PC-9 (cell line): ENCODE results near the gene MNT. TPM values are rescaled to one million over a fixed set of nuclear protein-coding genes. Genes with fewer than 3 reads are reported as not detected.

Experiments
- BruUV-seq: library from RNA; stranded (reverse); fragments of 400-500 nt; replicated peaks from 2 replicates; lab custom pipeline; 2021; lab: Mats Ljungman, UMichigan
- CTCF ChIA-PET: fragments of 300-600 bp; sonication (Branson Sonifier 250); formaldehyde crosslinking; loops from one replicate; lab custom pipeline; 2022; ENCODE audit warnings: antibody characterized with exemption; lab: Charles Lee
- POLR2A ChIA-PET: fragments of 300-600 bp; sonication (Branson Sonifier 250); formaldehyde crosslinking; loops from one replicate; lab custom pipeline; 2022; ENCODE audit warnings: antibody characterized with exemption; ENCODE audit not compliant: unreplicated experiment; lab: Charles Lee
- DNase-seq, 2 experiments: peaks; one replicate each; pipeline versions ENCODE4 v3.0.0 to v3.0.0-alpha.2; 2015 to 2022; ENCODE audit warnings: mixed read lengths in 1 of 2
- H2AFZ ChIP-seq: fragments of 200-600 bp; sonication (generic); 2 replicates; pipeline ENCODE4 v1.8.1; 2017; ENCODE audit warnings: antibody characterized with exemption
- H3F3A ChIP-seq: fragments of 200-600 bp; sonication (generic); 2 replicates; pipeline ENCODE4 v1.8.1; 2017; ENCODE audit warnings: antibody characterized with exemption, mild to moderate bottlenecking, low read depth; ENCODE audit not compliant: insufficient read depth
- H3K27ac ChIP-seq: fragments of 200-600 bp; sonication (generic); 2 replicates; pipeline ENCODE4 v1.6.1; 2016; ENCODE audit warnings: mixed run types
- H3K27me3 ChIP-seq: fragments of 200-600 bp; sonication (generic); 2 replicates; pipeline ENCODE4 v1.6.1; 2016; ENCODE audit warnings: low read depth, mixed run types; ENCODE audit not compliant: insufficient read depth
- H3K36me3 ChIP-seq: fragments of 200-600 bp; sonication (generic); 2 replicates; pipeline ENCODE4 v1.6.1; 2016; ENCODE audit warnings: low read depth, mixed run types
- H3K4me1 ChIP-seq: fragments of 200-600 bp; sonication (generic); replicated peaks from 2 replicates; pipeline ENCODE4 v1.6.1; 2016; ENCODE audit warnings: mixed run types; ENCODE audit not compliant: insufficient read depth
- H3K4me2 ChIP-seq: fragments of 200-600 bp; sonication (generic); 2 replicates; pipeline ENCODE4 v1.6.1; 2017; ENCODE audit warnings: mixed run types
- H3K4me3 ChIP-seq: fragments of 200-600 bp; sonication (generic); 2 replicates; pipeline ENCODE4 v1.6.1; 2016; ENCODE audit warnings: mixed run types
- H3K79me2 ChIP-seq: fragments of 200-600 bp; sonication (generic); 2 replicates; pipeline ENCODE4 v1.6.1; 2017; ENCODE audit warnings: low read depth, mixed run types
- H3K9me2 ChIP-seq: fragments of 200-600 bp; sonication (generic); 2 replicates; pipeline ENCODE4 v1.8.1; 2017; ENCODE audit warnings: mild to moderate bottlenecking; ENCODE audit not compliant: insufficient read depth
- H3K9me3 ChIP-seq: fragments of 200-600 bp; sonication (generic); 2 replicates; pipeline ENCODE4 v1.8.1; 2016; ENCODE audit warnings: low read depth; ENCODE audit not compliant: insufficient read depth
- H4K20me1 ChIP-seq: fragments of 200-600 bp; sonication (generic); 2 replicates; pipeline ENCODE4 v1.8.1; 2017; ENCODE audit not compliant: insufficient read depth
- CTCF ChIP-seq: fragments of 200-600 bp; sonication (generic); conservative IDR thresholded peaks from 2 replicates; pipeline ENCODE4 v1.6.1; 2017; ENCODE audit warnings: mixed run types, antibody characterized with exemption, mild to moderate bottlenecking, moderate library complexity
- EZH2 ChIP-seq: fragments of 200-600 bp; sonication (generic); IDR thresholded peaks from 2 replicates; pipeline ENCODE4 v1.8.0; 2017; ENCODE audit warnings: antibody characterized with exemption, low read depth
- intact Hi-C: fragments of 100-400 bp; cut with micrococcal nuclease; formaldehyde crosslinking; loops from one replicate; pipeline ENCODE4 v1.10.0; 2022; ENCODE audit not compliant: unreplicated experiment
- total RNA-seq: library from RNA; stranded (reverse); gene quantifications from 2 replicates; pipeline ENCODE4 v1.2.3, GENCODE V29; 2021

Gene MNT
- total RNA-seq, 1 experiment from 2014 or later, result 60.7 TPM

- peak overlapping the region; percentile 96 for H3K27ac ChIP-seq
- no peaks in the 10 kb centered on the region for H3K27me3 ChIP-seq
- no peaks in the 10 kb centered on the region for H3K9me3 ChIP-seq
- H3K79me2 ChIP-seq, result peaks cover 47% of the 10 kb centered on the region
- peak; percentile 88 to 99 for DNase-seq
- peak overlapping the region; percentile 99 for H3K4me2 ChIP-seq
- BruUV-seq, result TSS peak; percentile 34
- H2AFZ ChIP-seq, result peak overlapping the region; percentile 71
- intact Hi-C loops, result loop anchor here (1.0 to 10.0 kb wide), 7 partner anchors 7 to 755 kb away; partner anchors contain the start of genes RILP, SCARF1, SMG6 and SRR
- no peaks in the 10 kb centered on the region for H3K9me2 ChIP-seq
- H3K4me1 ChIP-seq, result peaks cover 61% of the 10 kb centered on the region
- H4K20me1 ChIP-seq, result peaks cover 19% of the 10 kb centered on the region
- peak overlapping the region; percentile 96 for H3K4me3 ChIP-seq
- H3K36me3 ChIP-seq, result no peaks in the 10 kb centered on the region
- ChIA-PET POLR2A (interaction anchor here (0.5 to 1.4 kb wide), 11 partner anchors 13 to 1355 kb away, joined by 3 to 20 read pairs (median 3); partner anchors contain the start of gene TSR1), CTCF (interaction anchor here (0.7 to 1.4 kb wide), 2 partner anchors 17 to 48 kb away, joined by 7 to 20 read pairs; no protein-coding TSS in a partner anchor)
- TF ChIP-seq CTCF (no peak), EZH2 (no peak)
- H3F3A ChIP-seq, result peaks cover 49% of the 10 kb centered on the region
Observed at GRCh38 chr17:2399572-2400473, 1.0 kb downstream of the MNT start.

- no TSS peak for BruUV-seq
- Histone ChIP-seq H3F3A (peaks cover 45% of the 10 kb centered on the region), H3K27ac (peak overlapping the region; percentile 96), H3K4me2 (peak overlapping the region; percentile 99), H4K20me1 (peaks cover 19% of the 10 kb centered on the region), H3K4me1 (peaks cover 51% of the 10 kb centered on the region), H3K36me3 (no peaks in the 10 kb centered on the region), H2AFZ (no peak overlapping the region), H3K79me2 (peaks cover 47% of the 10 kb centered on the region), H3K9me2 (no peaks in the 10 kb centered on the region), H3K27me3 (no peaks in the 10 kb centered on the region), H3K4me3 (peak overlapping the region; percentile 96), H3K9me3 (no peaks in the 10 kb centered on the region)
- ChIA-PET CTCF (interaction anchor here (0.7 to 1.4 kb wide), 2 partner anchors 16 to 47 kb away, joined by 7 to 20 read pairs; no protein-coding TSS in a partner anchor), POLR2A (interaction anchor here (0.5 to 1.4 kb wide), 13 partner anchors 12 to 1356 kb away, joined by 3 to 20 read pairs (median 4); partner anchors contain the start of gene TSR1)
- intact Hi-C loops, result loop anchor here (1.0 kb wide), 1 partner anchor 8 kb away; no protein-coding TSS in a partner anchor
- peak; percentile 69 to 70 for DNase-seq
- TF ChIP-seq CTCF (no peak), EZH2 (no peak)
Observed at GRCh38 chr17:2398655-2399571, 1.9 kb downstream of the MNT start.
